SK-MEL-5 (cell line): ENCODE data around the gene SRP9. TPM values are rescaled to one million over a fixed set of nuclear protein-coding genes. Genes with fewer than 3 reads are reported as not detected.

Experiments
- small RNA-seq, 2 experiments: library from RNA; depleted of rRNA; stranded (forward); fragments of <200 nt; gene quantifications; one replicate each; pipeline ENCODE3, GENCODE V24; 2014
- total RNA-seq: library from RNA; depleted of rRNA; stranded (reverse); fragments of >200 nt; shearing (Covaris generic); gene quantifications from 2 replicates; pipeline ENCODE4 v1.2.3, GENCODE V29; 2014; rRNA removed

The SRP9 gene
- total RNA-seq, 1 experiment from 2014 or later = 258 TPM

Small RNA genes lying within 50 kb of the gene (small RNA-seq; reads per million reads assigned to genes)
- gene RNU6-1304P = 0 reads per million in 2 experiments

Other genes with a start within 250 kb of the SRP9 start
- gene ENAH, start 124.7 kb upstream of the SRP9 start, total RNA-seq = 113 TPM in 2 replicates
- gene EPHX1, start 32.3 kb downstream of the SRP9 start, total RNA-seq = 20.7 and 21.8 TPM in 2 replicates
- 7.4 and 11.6 TPM in 2 replicates for gene TMEM63A, start 104.6 kb downstream of the SRP9 start, total RNA-seq
- gene LEFTY1, start 111.3 kb downstream of the SRP9 start, total RNA-seq = not detected in 2 replicates
- gene PYCR2, start 146.4 kb downstream of the SRP9 start, total RNA-seq = 40.8 and 46.2 TPM in 2 replicates
- gene LEFTY2, start 163.4 kb downstream of the SRP9 start, total RNA-seq = not detected in 2 replicates
- gene SDE2, start 221.5 kb downstream of the SRP9 start, total RNA-seq = 31.2 and 32.0 TPM in 2 replicates